Activated T-cell treated with anti-CD3 and anti-CD28 coated beads for 4 hours (primary cell): ENCODE measurements around the gene SEMA3C.
"Not testable (repeated sequence)": the region's sequence is repeated elsewhere in the genome, so short reads cannot be mapped to it uniquely, and the experiment has no call there.

Experiments used
- DNase-seq: peaks from one replicate; pipeline ENCODE4 v3.0.0-alpha.2; 2020

Gene SEMA3C

GRCh38 chr7:80918909-80919721 lies at the start of gene SEMA3C:
Gene SEMA3C, minus strand, starts transcription at chr7:80919051. Its CDS starts 2,270 bp downstream, at chr7:80916781.
- DNase-seq, result no peak

DNA sequence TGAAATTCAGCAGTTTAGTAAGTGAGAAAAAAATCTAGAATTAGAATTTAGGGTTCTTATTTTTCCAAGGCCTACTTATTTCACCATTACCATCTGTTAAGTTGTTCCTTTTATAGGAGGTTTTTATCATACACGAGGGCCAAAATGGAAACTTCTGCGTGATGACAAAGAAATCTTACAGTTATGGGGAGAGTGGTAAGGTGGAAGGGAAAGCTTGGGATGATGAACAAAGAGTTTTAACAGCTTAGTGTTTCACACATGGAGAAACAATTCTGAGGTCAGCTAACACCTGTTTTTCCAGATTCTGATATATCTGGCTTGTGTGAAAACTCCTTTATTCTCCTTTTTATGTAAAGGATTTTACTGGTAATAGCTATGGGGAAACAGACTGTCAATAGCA lies 49.8 kb upstream of the SEMA3C start:
- DNase-seq, result no peak

DNA sequence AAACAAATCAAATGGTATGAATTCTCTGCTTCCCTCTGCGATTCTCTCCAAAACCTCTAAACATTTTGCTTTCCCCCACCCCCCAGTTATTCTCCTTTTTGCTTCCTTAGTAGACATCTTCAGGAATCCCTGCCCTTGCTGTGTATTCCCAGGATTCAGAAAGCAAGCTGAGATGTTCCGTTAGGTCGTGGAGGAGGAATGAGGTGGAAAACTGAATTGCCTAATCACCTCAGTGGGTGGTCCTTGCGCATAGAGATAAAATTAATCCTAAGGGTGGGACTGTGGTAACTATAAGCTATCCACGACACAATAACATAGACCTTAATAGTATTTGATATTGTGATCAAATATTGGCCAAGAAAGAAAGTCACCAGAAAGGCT lies 49.1 kb upstream of the SEMA3C start:
- no peak for DNase-seq

DNA sequence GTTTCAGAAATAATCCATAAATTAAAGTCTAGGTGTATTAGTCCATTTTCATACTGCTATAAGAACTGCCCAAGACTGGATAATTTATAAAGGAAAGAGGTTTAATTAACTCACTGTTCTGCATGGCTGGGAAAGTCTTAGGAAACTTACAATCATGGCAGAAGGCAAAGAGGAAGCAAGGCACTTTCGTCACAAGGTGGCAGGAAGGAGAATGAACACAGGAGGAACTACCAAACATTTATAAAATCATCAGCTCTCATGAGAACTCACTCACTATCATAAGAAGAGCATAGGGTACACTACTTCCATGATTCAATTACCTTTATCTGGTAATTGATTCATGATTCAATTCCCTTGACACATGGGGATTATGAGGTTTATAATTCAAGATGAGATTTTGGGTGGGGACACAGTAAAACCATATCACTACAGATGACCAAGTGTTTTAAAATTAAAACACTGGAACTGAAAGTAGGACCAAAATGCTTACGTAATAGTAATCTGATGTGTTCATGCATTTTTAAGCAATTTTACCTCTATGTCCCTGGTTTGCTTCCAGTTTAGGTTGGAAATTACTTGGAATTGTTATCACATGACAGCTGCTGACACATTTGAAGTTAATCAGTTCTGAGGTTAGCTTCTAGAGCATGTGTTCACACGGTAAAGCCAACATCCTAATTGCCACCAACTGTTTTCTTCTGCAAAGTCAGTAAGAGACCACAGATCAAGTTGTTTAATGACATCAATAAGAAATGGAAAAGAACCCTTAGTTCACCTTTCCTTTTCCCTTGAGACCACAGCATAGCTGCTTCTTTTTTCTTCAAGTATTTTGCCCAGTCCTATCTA lies 48.4 kb upstream of the SEMA3C start:
- no peak for DNase-seq

DNA sequence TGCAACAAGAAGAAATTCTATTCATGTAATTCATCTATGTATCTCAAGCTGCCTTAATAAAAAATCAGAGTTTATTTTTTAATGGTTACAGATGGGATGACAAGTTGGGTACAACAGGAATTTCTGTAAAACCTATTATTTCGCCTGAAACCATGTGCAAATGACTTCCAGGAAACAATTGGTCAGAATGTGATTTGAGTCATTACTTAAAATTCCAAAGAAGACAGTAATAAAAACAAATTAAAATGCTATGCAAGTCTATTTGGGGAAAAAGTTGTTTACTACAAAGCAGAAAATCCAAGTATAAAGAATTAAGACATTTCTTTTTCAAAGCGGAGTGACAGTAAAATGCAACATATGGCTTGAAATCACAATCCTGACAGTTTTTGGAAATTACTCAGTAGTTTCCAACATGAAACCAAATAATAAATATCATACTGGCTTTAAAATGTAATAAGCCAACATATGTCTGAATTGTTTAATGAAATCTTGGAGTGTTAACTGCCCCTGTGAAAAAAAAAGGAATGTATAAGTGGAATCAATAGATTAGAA lies 41.5 kb upstream of the SEMA3C start:
- no peak for DNase-seq

DNA sequence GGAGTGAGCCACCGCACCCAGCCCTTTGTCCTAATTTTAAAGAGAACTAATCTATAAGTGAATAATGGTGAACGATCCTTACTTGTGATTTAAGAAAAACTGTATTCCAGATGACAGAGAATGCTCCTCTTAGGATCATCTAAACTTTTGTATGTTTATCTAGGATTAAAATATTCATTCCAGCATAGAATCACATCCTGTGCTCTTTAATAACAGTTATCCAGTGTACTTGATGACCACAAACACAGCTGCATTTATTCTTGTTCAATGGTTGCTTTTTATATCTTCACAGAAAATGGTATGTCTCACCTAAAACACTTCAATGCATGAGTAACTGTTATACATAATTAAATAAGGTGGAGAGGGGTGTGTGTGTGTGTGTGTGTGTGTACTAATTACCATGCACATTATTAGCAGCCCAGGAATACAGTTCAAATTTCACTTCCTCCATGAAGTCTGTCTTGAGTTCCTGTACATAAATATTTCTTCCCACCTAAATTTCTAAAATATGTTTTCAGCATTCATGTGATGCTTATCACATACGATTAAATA lies 38.5 kb upstream of the SEMA3C start:
- no peak for DNase-seq

GRCh38 chr7:80954191-80954590 lies 35.3 kb upstream of the SEMA3C start:
- DNase-seq, result no peak

GRCh38 chr7:80950550-80950967 lies 31.7 kb upstream of the SEMA3C start:
- no peak for DNase-seq

GRCh38 chr7:80949449-80949848 lies 30.6 kb upstream of the SEMA3C start:
- no peak for DNase-seq

- DNase-seq, result no peak
Measured at GRCh38 chr7:80946858-80947257, 28.0 kb upstream of the SEMA3C start.

GRCh38 chr7:80945976-80946375 lies 27.1 kb upstream of the SEMA3C start:
- no peak for DNase-seq

GRCh38 chr7:80943342-80943741 lies 24.5 kb upstream of the SEMA3C start:
- DNase-seq, result no peak

- no peak for DNase-seq
Measured at GRCh38 chr7:80942261-80943041, 23.6 kb upstream of the SEMA3C start.

GRCh38 chr7:80941208-80941758 lies 22.4 kb upstream of the SEMA3C start:
- no peak for DNase-seq

GRCh38 chr7:80940539-80941207 lies 21.8 kb upstream of the SEMA3C start:
- DNase-seq, result no peak

- DNase-seq, result no peak
Measured at GRCh38 chr7:80937336-80937735, 18.5 kb upstream of the SEMA3C start.

GRCh38 chr7:80935991-80936780 lies 17.3 kb upstream of the SEMA3C start:
- no peak for DNase-seq

DNA sequence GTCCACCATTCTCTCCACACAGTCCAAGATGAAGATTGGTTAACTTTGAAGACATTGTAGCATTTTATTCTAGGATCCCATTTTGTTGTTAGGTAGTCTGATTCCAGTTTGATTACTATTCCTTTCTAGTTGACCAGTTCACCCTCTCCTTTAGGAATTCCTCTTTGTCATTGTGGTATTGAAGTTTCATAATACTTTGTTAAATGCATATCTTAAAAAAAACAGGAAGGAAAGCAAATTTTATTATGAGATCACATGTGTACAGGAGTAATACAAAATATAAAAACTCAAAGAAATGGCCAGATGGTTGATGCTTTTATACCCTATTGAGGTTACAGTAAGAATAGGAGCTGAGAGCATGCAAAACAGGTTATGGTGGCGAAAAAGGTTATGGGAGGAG lies 15.5 kb upstream of the SEMA3C start:
- no peak for DNase-seq

DNA sequence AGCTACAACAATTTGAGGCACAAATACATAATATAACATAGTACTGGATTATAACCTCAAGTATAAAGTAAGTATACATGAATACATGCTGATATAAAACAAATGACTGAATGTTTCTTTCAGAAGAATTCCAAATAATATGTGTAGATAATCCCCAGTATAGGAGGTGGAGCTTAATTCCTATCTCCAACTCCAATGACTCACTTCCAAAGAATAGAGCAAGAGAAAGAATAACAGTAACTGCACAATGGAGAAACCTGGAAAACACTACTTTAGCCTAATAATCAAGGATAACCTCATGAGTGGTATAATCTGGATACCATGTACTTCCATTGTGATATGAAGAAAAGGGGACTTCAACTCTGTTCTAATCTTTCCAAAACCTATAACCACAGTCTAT lies 13.7 kb upstream of the SEMA3C start:
- DNase-seq, result no peak

DNA sequence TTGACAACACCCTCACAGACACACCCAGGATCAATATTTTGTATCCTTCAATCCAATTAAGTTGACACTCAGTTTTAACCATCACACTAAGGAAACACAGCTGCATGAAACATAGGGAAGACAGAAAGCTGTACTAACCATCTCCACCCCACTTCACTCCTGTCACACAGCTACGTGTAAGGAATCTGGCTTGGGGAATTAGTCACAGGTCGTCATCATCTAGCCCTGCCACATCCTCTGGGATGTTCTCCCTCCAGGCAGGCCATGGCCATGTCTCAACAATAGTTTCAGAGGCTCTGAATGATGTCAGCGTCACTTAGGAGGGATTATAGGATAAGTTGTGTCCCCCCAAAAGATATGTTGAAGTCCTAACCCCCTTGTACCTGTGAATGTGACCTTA lies 10.8 kb upstream of the SEMA3C start:
- no peak for DNase-seq

GRCh38 chr7:80926955-80927354 lies 8.1 kb upstream of the SEMA3C start:
- not testable (repeated sequence) for DNase-seq
